ENCODE data around the gene ADCY7. TPM values are rescaled to one million over a fixed set of nuclear protein-coding genes. Genes with fewer than 3 reads are reported as not detected.

ADCY7 gene
- polyA plus RNA-seq, 12 donors: 4.8 to 17.4 (median 7.0) TPM; not detected in 1

- no peak for DNase-seq
These were observed 18.3 kb upstream of the ADCY7 start for GRCh38 chr16:50247906-50248608.

- DNase-seq: no peak
These were observed 17.5 kb upstream of the ADCY7 start for GRCh38 chr16:50248845-50249244.

GRCh38 chr16:50251375-50252081 is 14.8 kb upstream of the ADCY7 start:
- DNase-seq: no peak

- DNase-seq: no peak
These were observed 14.2 kb upstream of the ADCY7 start for GRCh38 chr16:50252082-50252611.

GRCh38 chr16:50252874-50253513 is 13.4 kb upstream of the ADCY7 start:
- no peak for DNase-seq

- no peak for DNase-seq
These were observed 12.8 kb upstream of the ADCY7 start for GRCh38 chr16:50253514-50253910.

GRCh38 chr16:50254072-50254471 is 12.3 kb upstream of the ADCY7 start:
- DNase-seq: no peak

GRCh38 chr16:50255538-50255937 is 10.8 kb upstream of the ADCY7 start:
- no peak for DNase-seq

- DNase-seq: no peak
These were observed 9.7 kb upstream of the ADCY7 start for GRCh38 chr16:50256604-50257003.

- DNase-seq: no peak
These were observed 8.5 kb upstream of the ADCY7 start for GRCh38 chr16:50257876-50258275.

GRCh38 chr16:50259334-50260205 is 6.8 kb upstream of the ADCY7 start:
- DNase-seq: peak; percentile 43

- no peak for DNase-seq
These were observed 5.9 kb upstream of the ADCY7 start for GRCh38 chr16:50260206-50261159.

GRCh38 chr16:50261160-50261706 is 5.1 kb upstream of the ADCY7 start:
- DNase-seq: no peak

- no peak for DNase-seq
These were observed 4.6 kb upstream of the ADCY7 start for GRCh38 chr16:50261707-50262235.

- DNase-seq: no peak
These were observed 3.1 kb upstream of the ADCY7 start for GRCh38 chr16:50263060-50263909.

GRCh38 chr16:50263940-50264929 is 2.1 kb upstream of the ADCY7 start:
- no peak for DNase-seq

- DNase-seq: no peak
These were observed 1.1 kb upstream of the ADCY7 start for GRCh38 chr16:50265260-50265659.

Measured in muscle of arm (tissue), 12 donors.